Measurements from ENCODE around the gene EIF2S3B.
A peak's percentile ranks its signal among the peaks of the same experiment; 100 is the strongest.
"Not testable (repeated sequence)": the region's sequence is repeated elsewhere in the genome, so short reads cannot be mapped to it uniquely, and the experiment has no call there.

The EIF2S3B gene

DNA sequence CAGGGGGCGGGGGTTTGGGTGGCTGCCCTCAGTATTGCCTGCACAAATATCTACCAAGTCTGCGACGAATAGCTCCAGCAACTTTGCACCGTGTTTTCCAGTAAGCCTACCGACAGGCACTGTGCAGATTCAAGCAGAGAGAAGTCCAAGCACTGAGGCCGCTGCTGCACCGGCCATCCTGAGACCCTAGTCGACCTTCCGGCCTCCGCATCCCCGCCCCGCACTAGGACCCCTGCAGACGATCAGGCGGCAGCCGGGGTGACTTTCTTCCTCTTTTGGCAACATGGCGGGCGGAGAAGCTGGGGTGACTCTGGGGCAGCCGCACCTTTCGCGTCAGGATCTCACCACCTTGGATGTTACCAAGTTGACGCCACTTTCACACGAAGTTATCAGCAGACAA is at the start of gene EIF2S3B:
Gene EIF2S3B, plus strand, starts transcription at position 271 of the 400 bp plus-strand sequence. Its CDS starts 13 bp downstream, at position 284.
- no peak for DNase-seq (ENCODE audit: low read depth)

GRCh38 chr12:10456856-10457255 is 48.8 kb upstream of the EIF2S3B start:
- no peak for DNase-seq (ENCODE audit: low read depth)

GRCh38 chr12:10457760-10458159 is 47.9 kb upstream of the EIF2S3B start:
- no peak for DNase-seq (ENCODE audit: low read depth)

DNA sequence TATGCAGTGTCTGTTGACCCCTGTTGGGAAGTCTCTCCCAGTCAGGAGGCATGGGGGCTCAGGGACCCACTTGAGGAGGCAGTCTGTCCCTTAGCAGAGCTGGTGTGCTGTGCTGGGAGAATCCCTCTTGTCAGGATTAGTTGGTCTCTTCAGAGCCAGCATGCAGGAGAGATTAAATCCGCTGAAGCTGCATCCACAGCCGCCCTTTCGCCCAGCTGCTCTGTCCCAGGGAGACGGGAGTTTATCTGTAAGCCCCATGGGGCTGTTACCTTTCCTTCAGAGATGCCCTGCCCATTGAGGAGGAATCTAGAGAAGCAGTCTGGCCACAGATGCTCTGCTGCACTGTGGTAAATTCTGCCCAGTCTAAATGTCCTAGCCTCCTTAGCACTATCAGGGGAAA is 39.4 kb upstream of the EIF2S3B start:
- DNase-seq (ENCODE audit: low read depth) = no peak

DNA sequence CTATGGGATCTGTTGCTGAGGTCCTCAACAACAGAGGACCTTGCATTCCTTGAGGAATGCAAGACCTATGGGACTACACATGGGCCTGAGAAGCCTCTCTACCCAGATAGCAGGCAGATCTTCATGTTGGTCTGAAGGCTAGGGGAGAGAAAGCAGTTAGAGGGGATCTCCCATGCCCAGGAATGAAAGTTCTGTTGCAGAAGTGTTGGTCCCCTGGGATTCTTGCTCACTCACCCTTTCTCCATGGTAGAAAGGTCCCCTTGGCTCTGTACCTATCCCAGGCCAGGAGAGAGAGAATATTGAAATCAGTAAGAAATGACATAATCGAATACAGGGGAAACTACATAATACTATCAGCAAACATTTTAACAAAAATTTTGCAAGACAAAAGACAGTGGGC is 36.0 kb upstream of the EIF2S3B start:
- DNase-seq (ENCODE audit: low read depth) = no peak

GRCh38 chr12:10472808-10473207 is 32.9 kb upstream of the EIF2S3B start:
- DNase-seq (ENCODE audit: low read depth) = not testable (repeated sequence)

DNA sequence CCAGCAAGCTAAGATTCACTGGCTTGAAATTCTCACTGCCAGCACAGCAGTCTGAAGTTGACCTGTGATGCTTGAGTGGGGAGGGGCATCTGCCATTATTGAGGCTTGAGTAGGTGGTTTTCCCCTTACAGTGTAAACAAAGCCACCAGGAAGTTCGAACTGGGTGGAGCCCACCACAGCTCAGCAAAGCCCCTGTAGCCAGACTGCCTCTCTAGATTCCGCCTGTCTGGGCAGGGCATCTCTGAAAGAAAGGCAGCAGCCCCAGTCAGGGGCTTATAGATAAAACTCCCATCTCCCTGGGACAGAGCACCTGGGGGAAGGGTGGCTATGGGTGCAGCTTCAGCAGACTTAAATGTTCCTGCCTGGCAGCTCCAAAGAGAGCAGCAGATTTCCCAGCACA is 23.8 kb upstream of the EIF2S3B start:
- not testable (repeated sequence) for DNase-seq (ENCODE audit: low read depth)

DNA sequence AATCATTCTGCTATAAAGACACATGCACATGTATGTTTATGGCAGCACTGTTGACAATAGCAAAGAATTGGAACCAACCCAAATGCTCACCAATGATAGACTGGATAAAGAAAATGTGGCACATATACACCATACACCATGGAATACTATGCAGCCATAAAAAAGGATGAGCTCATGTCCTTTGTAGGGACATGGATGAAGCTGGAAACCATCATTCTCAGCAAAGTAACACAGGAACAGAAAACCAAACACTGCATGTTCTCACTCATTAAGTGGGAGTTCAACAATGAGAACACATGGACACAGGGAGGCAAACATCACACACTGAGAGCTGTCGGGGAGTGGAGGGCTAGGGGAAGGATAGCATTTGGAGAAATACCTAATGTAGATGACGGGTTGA is 18.4 kb upstream of the EIF2S3B start:
- not testable (repeated sequence) for DNase-seq (ENCODE audit: low read depth)

DNA sequence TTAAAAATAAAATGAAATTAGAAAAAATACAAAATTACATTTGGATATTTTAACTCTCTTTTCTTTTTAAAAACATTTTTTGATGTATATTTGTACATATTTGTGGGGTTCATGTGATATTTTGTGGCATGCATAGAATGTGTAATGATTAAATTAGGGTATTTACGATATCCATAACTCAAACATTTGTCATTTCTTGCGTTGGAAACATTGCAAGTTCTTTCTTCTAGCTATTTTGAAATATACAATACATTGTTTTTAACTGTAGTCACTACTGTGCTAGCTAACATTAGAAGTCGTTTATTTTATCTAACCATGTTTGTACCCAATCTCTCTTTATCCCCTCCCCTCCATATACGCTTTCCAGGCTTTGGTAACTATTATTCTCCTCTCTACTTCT is 13.9 kb upstream of the EIF2S3B start:
- no peak for DNase-seq (ENCODE audit: low read depth)

DNA sequence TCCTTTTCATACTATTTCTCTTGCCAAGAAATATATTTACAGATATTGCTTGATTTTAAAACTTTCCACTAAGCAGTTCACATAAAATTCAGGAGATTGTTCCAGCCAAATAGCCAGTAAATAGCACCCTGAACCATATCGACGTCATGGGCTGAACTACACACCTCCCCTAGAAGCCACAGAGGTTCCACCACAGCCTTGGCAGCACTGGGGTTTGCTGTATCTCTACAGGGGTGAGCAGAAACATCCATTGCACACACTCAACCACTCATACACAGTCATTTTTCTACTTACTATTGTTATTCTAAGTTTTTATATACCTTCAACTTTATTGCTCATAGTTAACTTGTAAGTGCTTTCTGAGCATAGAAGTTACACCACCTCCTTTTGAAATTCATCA is 8.1 kb upstream of the EIF2S3B start:
- DNase-seq (ENCODE audit: low read depth) = no peak

DNA sequence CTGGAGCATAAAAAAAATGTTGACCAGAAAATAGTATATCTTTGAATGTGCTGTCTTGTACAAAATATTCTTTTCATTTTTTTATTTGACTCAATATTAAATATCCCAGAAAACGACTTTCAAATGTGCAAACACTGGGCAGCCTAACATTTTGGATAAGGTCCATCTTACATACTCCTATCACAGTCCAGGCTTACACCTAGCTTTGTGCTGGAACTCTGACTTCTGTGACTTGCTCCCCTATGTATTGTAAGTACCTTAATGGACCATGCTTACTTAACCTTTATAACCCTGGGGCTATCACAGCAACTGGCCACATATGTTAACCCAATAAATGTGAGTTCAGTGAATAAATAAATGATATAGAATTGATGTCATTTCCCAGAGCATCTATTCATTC is 7.6 kb upstream of the EIF2S3B start:
- DNase-seq (ENCODE audit: low read depth) = no peak

DNA sequence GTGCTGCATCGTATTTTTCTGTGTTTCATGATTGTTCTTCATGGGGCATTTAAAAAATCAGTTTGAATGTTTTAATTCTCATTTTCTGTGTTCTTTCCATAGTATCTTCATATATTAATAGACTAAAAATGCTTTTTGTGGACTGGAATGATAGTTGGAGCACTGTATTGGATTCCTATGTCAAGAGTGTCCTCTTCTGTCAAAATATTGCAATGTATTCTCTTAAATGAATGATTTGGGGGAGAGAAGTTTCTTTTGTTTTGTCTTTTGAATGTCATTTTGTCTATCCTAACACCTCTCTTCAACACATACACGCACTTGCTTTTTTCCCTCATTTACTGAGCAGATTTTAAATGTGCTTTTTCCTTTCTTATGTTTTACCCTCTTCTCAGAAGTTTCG is 4.7 kb upstream of the EIF2S3B start:
- peak; percentile 3 for DNase-seq (ENCODE audit: low read depth)

DNA sequence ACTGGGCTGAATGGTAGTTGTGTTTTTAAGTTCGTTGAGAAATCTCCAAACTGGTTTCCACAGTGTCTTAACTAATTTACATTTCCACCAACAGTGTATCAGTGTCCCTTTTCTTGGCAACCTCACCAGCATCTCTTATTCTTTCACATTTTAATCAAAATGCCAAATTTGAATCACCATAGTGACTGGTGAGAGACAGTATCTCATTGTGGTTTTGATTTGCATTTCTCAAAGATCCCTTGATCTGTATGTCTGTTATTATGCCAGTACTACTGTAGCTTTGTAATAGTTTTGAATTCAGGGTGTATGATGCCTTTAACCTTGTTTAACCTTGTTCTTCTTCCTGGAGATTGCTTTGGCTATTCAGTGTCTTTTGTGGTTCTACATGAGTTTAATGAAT is 2.2 kb upstream of the EIF2S3B start:
- no peak for DNase-seq (ENCODE audit: low read depth)

GRCh38 chr12:10511756-10512355 is 6.2 kb downstream of the EIF2S3B start:
- DNase-seq (ENCODE audit: low read depth) = no peak

DNA sequence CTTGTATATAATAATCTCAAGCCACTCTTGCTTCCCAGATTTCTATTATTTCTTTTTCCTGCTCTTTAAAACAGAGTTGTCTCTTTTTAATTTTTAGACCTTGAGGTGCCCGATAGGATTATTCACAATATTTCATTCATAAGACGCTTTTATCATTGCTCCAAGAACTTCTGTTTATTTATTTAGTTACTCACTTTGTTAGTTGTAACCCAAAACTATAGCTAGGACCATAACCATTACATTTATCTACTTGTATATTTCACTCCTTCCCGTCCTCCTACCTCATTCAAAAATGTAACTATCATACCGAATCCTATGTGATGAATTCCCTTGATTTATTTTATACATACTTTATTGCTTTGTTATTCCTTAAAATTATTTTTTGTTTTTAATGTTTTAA is 7.1 kb downstream of the EIF2S3B start:
- DNase-seq (ENCODE audit: low read depth) = no peak

GRCh38 chr12:10521555-10521954 is 15.9 kb downstream of the EIF2S3B start:
- no peak for DNase-seq (ENCODE audit: low read depth)

DNA sequence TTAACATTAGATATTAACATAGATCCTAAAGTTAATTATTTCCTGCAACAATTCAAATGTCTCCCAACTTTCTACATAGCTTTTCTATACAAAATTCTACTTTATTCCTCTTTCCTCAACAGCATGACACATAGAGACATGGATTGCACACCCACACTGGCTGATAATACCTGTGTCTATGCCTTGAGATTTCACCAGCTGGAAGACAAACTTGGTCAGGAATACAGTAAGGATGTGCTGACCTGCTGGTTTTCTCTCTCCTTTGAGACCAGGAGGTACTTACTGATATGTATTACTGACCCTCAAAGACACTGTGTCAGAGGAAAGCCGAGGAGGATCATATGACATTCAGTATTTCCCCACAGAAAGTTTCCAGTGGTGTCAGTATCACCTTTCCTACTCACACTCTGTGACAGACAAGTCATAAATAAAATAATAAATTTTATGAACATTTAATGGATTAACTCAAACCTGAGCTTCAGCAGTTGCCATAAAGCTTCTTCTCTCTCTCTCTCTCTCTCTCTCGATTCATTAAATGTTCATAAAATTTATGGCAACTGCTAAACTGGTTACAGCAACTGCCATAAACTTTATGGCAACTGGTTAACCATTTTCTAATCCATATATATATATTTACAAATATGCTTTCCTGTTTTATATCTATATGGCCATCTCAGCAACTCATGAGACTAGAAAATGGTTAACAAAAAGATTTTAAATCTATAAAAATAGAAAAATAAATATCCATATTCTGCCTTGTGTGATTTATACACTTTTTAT is 22.7 kb downstream of the EIF2S3B start:
- no peak for DNase-seq (ENCODE audit: low read depth)

GRCh38 chr12:10529603-10530002 is 23.9 kb downstream of the EIF2S3B start:
- DNase-seq (ENCODE audit: low read depth) = no peak

- no peak for DNase-seq (ENCODE audit: low read depth)
Measured at GRCh38 chr12:10537721-10538120, 32.0 kb downstream of the EIF2S3B start.

DNA sequence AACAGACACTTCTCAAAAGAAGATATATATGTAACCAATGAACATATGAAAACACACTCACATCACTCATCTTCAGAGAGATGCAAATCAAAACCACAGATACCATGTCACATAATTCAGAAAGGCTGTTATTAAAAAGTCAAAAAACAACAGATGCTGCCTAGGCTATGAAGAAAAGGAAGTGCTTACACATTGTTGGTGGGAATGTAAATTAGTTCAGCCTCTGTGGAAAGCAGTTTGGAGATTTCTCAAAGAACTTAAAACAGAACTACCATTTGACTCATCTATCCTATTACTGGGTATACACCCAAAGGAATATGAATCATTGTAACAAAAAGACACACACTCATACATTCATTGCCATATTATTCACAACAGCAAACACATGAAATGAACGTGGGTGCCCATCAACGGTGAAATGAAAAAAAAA is 35.1 kb downstream of the EIF2S3B start:
- peak; percentile 53 for DNase-seq (ENCODE audit: low read depth)

DNA sequence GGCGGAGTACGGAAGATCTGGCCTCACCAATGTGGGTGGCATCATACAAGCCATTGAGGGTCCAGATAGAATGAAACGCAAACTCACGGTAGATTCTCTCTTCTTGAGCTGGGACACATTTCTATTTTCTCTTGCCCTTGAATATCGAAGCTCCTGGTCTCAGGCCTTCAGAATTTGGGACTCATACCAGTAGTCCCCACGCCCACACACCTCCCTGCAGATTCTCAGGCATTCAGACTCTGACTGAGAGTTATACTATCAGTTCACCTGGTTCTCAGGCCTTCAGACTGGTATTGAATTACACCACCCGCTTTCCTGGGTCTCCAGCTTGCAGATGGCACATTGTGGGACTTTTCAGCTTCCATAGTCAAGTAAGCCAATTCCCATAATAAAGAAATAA is 37.8 kb downstream of the EIF2S3B start:
- no peak for DNase-seq (ENCODE audit: low read depth)

GRCh38 chr12:10551375-10551774 is 45.7 kb downstream of the EIF2S3B start:
- no peak for DNase-seq (ENCODE audit: low read depth)

GRCh38 chr12:10553148-10553547 is 47.5 kb downstream of the EIF2S3B start:
- no peak for DNase-seq (ENCODE audit: low read depth)

DNA sequence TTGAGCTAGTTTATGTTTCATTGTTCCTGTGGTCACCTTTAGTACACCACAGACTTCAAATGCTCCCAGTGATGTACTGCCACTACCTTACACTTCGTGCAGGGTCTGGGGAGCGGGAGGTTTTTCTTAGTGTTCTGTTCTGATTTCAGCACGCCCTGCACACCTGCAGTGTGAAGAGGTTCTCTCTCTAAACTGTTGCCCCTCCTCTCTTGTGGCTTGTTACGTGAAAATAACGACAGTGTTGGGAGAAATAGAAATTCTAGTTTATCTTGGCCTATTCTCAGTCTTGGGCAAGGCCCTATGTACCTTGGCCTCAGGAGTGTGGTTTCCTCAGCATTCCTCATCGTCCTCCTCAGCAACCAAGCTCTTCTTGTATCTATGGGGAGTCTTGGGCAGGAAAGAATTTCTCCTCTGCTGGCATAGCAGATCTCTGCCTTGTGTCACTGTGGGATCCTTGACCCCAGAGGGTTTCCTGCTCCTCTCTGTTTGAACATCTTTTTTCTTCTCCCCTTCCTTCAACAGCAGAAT is 48.6 kb downstream of the EIF2S3B start:
- DNase-seq (ENCODE audit: low read depth) = no peak

Data from fibroblast of gingiva (primary cell).